ENCODE data around the gene HDAC4.

HDAC4 gene

DNA sequence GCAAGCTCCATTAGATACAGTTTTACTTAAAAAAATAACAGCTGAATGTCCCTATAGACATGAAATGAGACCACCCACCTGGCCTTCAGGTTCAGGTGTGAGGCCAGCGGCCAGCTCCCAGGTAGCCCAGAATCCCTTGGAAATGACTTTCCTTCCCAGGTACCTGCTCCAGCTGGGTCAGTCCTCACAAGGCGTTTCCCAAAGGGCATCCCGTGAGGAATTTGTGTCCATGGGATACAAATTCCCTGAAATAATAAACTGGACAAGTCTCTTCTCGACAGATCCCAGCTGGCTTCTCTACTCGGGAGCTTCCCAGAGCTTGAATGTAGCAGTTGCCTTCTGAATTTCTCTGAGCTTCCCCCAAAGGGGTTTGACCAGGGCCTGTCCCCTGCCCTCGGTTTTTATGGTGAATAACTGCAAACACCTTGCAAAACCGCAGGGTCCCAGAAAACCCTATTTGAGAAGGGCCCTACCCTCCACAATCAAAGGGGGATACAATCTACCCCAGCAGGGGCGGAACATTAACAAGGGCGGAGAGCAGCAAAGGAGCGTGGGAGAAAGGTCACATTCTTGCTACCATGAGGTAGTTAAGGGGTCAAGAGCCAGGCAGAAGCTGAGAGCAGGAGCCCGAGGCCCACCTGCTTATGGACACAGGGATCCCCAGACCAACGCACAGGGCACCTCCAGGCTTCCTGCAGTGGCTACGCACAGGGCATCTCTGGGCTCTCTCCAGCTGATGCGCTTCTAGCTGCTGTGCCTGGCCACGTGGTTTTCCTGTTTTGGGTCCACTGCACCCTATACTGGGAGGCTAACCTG, 107.7 kb downstream of the HDAC4 start:
- TF ChIP-seq ZIC2 (tag by site-specific recombination; IDR thresholded peaks at IDR 0.05) (no peak), ZNF239 (tag by site-specific recombination; IDR thresholded peaks at IDR 0.05) (no peak), ZNF350 (tag by site-specific recombination; IDR thresholded peaks at IDR 0.05) (no peak), ZNF843 (tag by site-specific recombination; IDR thresholded peaks at IDR 0.05) (no peak), ZNF155 (tag by site-specific recombination; IDR thresholded peaks at IDR 0.05) (no peak), ZNF555 (tag by site-specific recombination; conservative IDR thresholded peaks at IDR 0.05) (no peak), KLF1 (tag by site-specific recombination; IDR thresholded peaks at IDR 0.05) (no peak), GLIS1 (tag by site-specific recombination; IDR thresholded peaks at IDR 0.05) (no peak), ZNF26 (tag by site-specific recombination; IDR thresholded peaks at IDR 0.05) (no peak), ZNF174 (tag by site-specific recombination; IDR thresholded peaks at IDR 0.05) (no peak)
- TF ChIP-seq, protein P1, sequence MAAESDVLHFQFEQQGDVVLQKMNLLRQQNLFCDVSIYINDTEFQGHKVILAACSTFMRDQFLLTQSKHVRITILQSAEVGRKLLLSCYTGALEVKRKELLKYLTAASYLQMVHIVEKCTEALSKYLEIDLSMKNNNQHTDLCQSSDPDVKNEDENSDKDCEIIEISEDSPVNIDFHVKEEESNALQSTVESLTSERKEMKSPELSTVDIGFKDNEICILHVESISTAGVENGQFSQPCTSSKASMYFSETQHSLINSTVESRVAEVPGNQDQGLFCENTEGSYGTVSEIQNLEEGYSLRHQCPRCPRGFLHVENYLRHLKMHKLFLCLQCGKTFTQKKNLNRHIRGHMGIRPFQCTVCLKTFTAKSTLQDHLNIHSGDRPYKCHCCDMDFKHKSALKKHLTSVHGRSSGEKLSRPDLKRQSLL (tag by site-specific recombination; IDR thresholded peaks at IDR 0.05): no peak
- TF ChIP-seq, protein P2, sequence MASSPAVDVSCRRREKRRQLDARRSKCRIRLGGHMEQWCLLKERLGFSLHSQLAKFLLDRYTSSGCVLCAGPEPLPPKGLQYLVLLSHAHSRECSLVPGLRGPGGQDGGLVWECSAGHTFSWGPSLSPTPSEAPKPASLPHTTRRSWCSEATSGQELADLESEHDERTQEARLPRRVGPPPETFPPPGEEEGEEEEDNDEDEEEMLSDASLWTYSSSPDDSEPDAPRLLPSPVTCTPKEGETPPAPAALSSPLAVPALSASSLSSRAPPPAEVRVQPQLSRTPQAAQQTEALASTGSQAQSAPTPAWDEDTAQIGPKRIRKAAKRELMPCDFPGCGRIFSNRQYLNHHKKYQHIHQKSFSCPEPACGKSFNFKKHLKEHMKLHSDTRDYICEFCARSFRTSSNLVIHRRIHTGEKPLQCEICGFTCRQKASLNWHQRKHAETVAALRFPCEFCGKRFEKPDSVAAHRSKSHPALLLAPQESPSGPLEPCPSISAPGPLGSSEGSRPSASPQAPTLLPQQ (tag by site-specific recombination; IDR thresholded peaks at IDR 0.05): no peak
- no peaks in the 10 kb centered on the region for H3K9me3 ChIP-seq (ENCODE audit: control insufficient read depth, insufficient read depth, low read depth, low read length)
- POLR2A ChIA-PET: no interaction called here
- CTCF ChIA-PET: interaction anchor here (0.6 kb wide), 1 partner anchor 45 kb away, joined by 3 read pairs; no protein-coding TSS in a partner anchor
- peaks cover 9% of the 10 kb centered on the region; the same call in 1 of the 2 replicates for H3K4me1 ChIP-seq (ENCODE audit: control insufficient read depth, insufficient read depth, low read length)
- no peaks in the 10 kb centered on the region for H3K36me3 ChIP-seq (ENCODE audit: control insufficient read depth in 2 of 2, insufficient read depth in 1 of 2, low read length in 2 of 2)
- H3K27ac ChIP-seq (ENCODE audit: extremely low read depth, low read depth, low read length): no peak overlapping the region
- H3K4me3 ChIP-seq (ENCODE audit: low read depth, low read length): no peak overlapping the region

- no peaks in the 10 kb centered on the region for H3K36me3 ChIP-seq (ENCODE audit: control insufficient read depth in 2 of 2, insufficient read depth in 1 of 2, low read length in 2 of 2)
- H3K4me3 ChIP-seq (ENCODE audit: low read depth, low read length): no peak overlapping the region
- ChIA-PET CTCF (interaction anchor here (0.6 kb wide), 1 partner anchor 45 kb away, joined by 3 read pairs; no protein-coding TSS in a partner anchor), POLR2A (no interaction called here)
- peaks cover 13% of the 10 kb centered on the region; the same call in 1 of the 2 replicates for H3K4me1 ChIP-seq (ENCODE audit: control insufficient read depth, insufficient read depth, low read length)
- H3K9me3 ChIP-seq (ENCODE audit: control insufficient read depth, insufficient read depth, low read depth, low read length): no peaks in the 10 kb centered on the region
- H3K27ac ChIP-seq (ENCODE audit: extremely low read depth, low read depth, low read length): no peak overlapping the region
- no peak for TF ChIP-seq OSR2 (tag by site-specific recombination; IDR thresholded peaks at IDR 0.05)
- no peak for TF ChIP-seq PRDM4 (tag by site-specific recombination; IDR thresholded peaks at IDR 0.05)
- no peak for TF ChIP-seq ZNF473 (tag by site-specific recombination; IDR thresholded peaks at IDR 0.05)
- TF ChIP-seq, protein P3, sequence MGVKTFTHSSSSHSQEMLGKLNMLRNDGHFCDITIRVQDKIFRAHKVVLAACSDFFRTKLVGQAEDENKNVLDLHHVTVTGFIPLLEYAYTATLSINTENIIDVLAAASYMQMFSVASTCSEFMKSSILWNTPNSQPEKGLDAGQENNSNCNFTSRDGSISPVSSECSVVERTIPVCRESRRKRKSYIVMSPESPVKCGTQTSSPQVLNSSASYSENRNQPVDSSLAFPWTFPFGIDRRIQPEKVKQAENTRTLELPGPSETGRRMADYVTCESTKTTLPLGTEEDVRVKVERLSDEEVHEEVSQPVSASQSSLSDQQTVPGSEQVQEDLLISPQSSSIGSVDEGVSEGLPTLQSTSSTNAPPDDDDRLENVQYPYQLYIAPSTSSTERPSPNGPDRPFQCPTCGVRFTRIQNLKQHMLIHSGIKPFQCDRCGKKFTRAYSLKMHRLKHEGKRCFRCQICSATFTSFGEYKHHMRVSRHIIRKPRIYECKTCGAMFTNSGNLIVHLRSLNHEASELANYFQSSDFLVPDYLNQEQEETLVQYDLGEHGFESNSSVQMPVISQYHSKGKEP (tag by site-specific recombination; IDR thresholded peaks at IDR 0.05): no peak
- TF ChIP-seq ZNF776 (tag by site-specific recombination; IDR thresholded peaks at IDR 0.05; ENCODE audit: borderline replicate concordance): no peak
- TF ChIP-seq, protein P4, sequence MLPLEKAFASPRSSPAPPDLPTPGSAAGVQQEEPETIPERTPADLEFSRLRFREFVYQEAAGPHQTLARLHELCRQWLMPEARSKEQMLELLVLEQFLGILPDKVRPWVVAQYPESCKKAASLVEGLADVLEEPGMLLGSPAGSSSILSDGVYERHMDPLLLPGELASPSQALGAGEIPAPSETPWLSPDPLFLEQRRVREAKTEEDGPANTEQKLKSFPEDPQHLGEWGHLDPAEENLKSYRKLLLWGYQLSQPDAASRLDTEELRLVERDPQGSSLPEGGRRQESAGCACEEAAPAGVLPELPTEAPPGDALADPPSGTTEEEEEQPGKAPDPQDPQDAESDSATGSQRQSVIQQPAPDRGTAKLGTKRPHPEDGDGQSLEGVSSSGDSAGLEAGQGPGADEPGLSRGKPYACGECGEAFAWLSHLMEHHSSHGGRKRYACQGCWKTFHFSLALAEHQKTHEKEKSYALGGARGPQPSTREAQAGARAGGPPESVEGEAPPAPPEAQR (tag by site-specific recombination; IDR thresholded peaks at IDR 0.05): no peak
- no peak for TF ChIP-seq ZSCAN23 (tag by site-specific recombination; IDR thresholded peaks at IDR 0.05)
- TF ChIP-seq SETDB1 (IDR thresholded peaks at IDR 0.05; ENCODE audit: insufficient read length, low read length): no peak
- TF ChIP-seq HIC1 (tag by site-specific recombination; IDR thresholded peaks at IDR 0.05): no peak
- TF ChIP-seq, protein P5, sequence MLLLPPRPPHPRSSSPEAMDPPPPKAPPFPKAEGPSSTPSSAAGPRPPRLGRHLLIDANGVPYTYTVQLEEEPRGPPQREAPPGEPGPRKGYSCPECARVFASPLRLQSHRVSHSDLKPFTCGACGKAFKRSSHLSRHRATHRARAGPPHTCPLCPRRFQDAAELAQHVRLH (tag by site-specific recombination; IDR thresholded peaks at IDR 0.05): no peak
These were observed 108.3 kb downstream of the HDAC4 start for GRCh38 chr2:239292531-239292930.
